ENCODE results near the gene DNM3. TPM values are rescaled to one million over a fixed set of nuclear protein-coding genes. Genes with fewer than 3 reads are reported as not detected.
A peak's percentile ranks its signal among the peaks of the same experiment; 100 is the strongest.

Gene DNM3
- polyA plus RNA-seq, 1 of the 3 experiments (the other 2 are of a cell fraction): 0.43 TPM

GRCh38 chr1:172378109-172378760 lies 536.9 kb downstream of the DNM3 start:
- Histone ChIP-seq H3K4me1 (ENCODE audit: control insufficient read depth in 1 of 2, insufficient read depth in 2 of 2, low read depth in 1 of 2, low read length in 1 of 2) (peaks cover 25 to 35% of the 10 kb centered on the region in 2 experiments; a peak in 3 of 4 replicates), H3K9me2 (no peaks in the 10 kb centered on the region), H3F3A (replicated peaks; ENCODE audit: insufficient read depth) (no peaks in the 10 kb centered on the region), H2AFZ (ENCODE audit: low read depth) (no peak overlapping the region), H3K36me3 (replicated peaks in 1 of 2; ENCODE audit: control insufficient read depth in 1 of 2, insufficient read depth in 2 of 2, low read length in 1 of 2) (peaks cover 0 to 10% of the 10 kb centered on the region in 2 experiments), H3K4me3 (ENCODE audit: low read depth in 2 of 2, low read length in 1 of 2) (no peak overlapping the region), H3K4me2 (no peak overlapping the region), H3K27ac (ENCODE audit: low read depth in 2 of 2, low read length in 1 of 2) (peak overlapping the region in 1 of 2 experiments; percentile 86; a peak in 3 of 4 replicates), H3K9me3 (no peaks in the 10 kb centered on the region), H3K27me3 (ENCODE audit: insufficient read depth) (no peaks in the 10 kb centered on the region), H3K79me2 (ENCODE audit: insufficient read depth) (no peaks in the 10 kb centered on the region), H4K20me1 (ENCODE audit: insufficient read depth) (no peaks in the 10 kb centered on the region), H3K9ac (no peak overlapping the region)
- WGBS (ENCODE audit: low lambda C conversion rate): 62% methylated on average over 1 of the region's 1 CpG
- TF ChIP-seq PBX3 (IDR thresholded peaks at IDR 0.05): peak; percentile 88
- peak; percentile 66; the same call in 1 of the 2 replicates for TF ChIP-seq JUND (IDR thresholded peaks at IDR 0.05)
- TF ChIP-seq RXRA (IDR thresholded peaks at IDR 0.05; ENCODE audit: borderline replicate concordance, low read depth): 0 out of 2 replicates have a peak, but pooled peaks have one; percentile 24
- peak; percentile 64 for TF ChIP-seq FOXM1 (IDR thresholded peaks at IDR 0.05; ENCODE audit: low read depth)
- no peak for TF ChIP-seq MXI1 (IDR thresholded peaks at IDR 0.05; ENCODE audit: low read depth, low read length)
- no peak for TF ChIP-seq NRF1 (IDR thresholded peaks at IDR 0.05; ENCODE audit: low read depth, low read length)
- TF ChIP-seq TCF12 (IDR thresholded peaks at IDR 0.05): peak; percentile 98
- TF ChIP-seq ELF1 (IDR thresholded peaks at IDR 0.05): no peak
- peak; percentile 57 for TF ChIP-seq TEAD4 (IDR thresholded peaks at IDR 0.05; ENCODE audit: borderline replicate concordance, insufficient read depth)
- TF ChIP-seq EP300 (IDR thresholded peaks at IDR 0.05; ENCODE audit: borderline replicate concordance in 1 of 2, low read depth in 1 of 2, low read length in 1 of 2): peak; percentile 78 to 81
- 0 out of 2 replicates have a peak, but pooled peaks have one; percentile 51 for TF ChIP-seq SIN3A (IDR thresholded peaks at IDR 0.05; ENCODE audit: borderline replicate concordance, low read depth, low read length)
- no peak for TF ChIP-seq RAD21 (IDR thresholded peaks at IDR 0.05; ENCODE audit: low read length)
- TF ChIP-seq RCOR1 (IDR thresholded peaks at IDR 0.05; ENCODE audit: low read length): no peak
- TF ChIP-seq ZBTB33 (IDR thresholded peaks at IDR 0.05; ENCODE audit: borderline replicate concordance, low read depth): 0 out of 2 replicates have a peak, but pooled peaks have one; percentile 37
- no peak for TF ChIP-seq CTCF (IDR thresholded peaks at IDR 0.05)
- peak; percentile 76 for TF ChIP-seq NFIC (IDR thresholded peaks at IDR 0.05; ENCODE audit: borderline replicate concordance)
- 0 out of 2 replicates have a peak, but pooled peaks have one; percentile 5 for TF ChIP-seq TAF1 (IDR thresholded peaks at IDR 0.05; ENCODE audit: borderline replicate concordance, low read depth, low read length)
- no peak for TF ChIP-seq MEF2A (IDR thresholded peaks at IDR 0.05; ENCODE audit: borderline replicate concordance, low read depth)
- TF ChIP-seq GABPA (IDR thresholded peaks at IDR 0.05; ENCODE audit: low read depth): no peak
- TF ChIP-seq POLR2AphosphoS5 (IDR thresholded peaks at IDR 0.05; ENCODE audit: low read depth, low read length): no peak; the same call in 1 of the 2 replicates
- POLR2A ChIA-PET: no interaction called here
- CTCF ChIA-PET: interaction anchor here (1.1 to 1.3 kb wide), 2 partner anchors 19 kb away, joined by 3 to 4 read pairs; no protein-coding TSS in a partner anchor
- no peak for DNase-seq
